ENCODE results near the gene RPL28.
A peak's percentile ranks its signal among the peaks of the same experiment; 100 is the strongest.

The RPL28 gene

GRCh38 chr19:55407800-55408532, 22.2 kb downstream of the RPL28 start (continued):
- TF ChIP-seq ZNF223 (tag by site-specific recombination; IDR thresholded peaks at IDR 0.05) (no peak), ZFP3 (tag by site-specific recombination; IDR thresholded peaks at IDR 0.05; ENCODE audit: low read depth) (no peak), ZNF362 (tag by site-specific recombination; IDR thresholded peaks at IDR 0.05) (no peak), GLI4 (tag by site-specific recombination; IDR thresholded peaks at IDR 0.05) (no peak), ZNF138 (tag by site-specific recombination; IDR thresholded peaks at IDR 0.05; ENCODE audit: borderline replicate concordance) (no peak), ZNF398 (tag by site-specific recombination; IDR thresholded peaks at IDR 0.05) (peak; percentile 94), ZNF132 (tag by site-specific recombination; IDR thresholded peaks at IDR 0.05; ENCODE audit: borderline replicate concordance) (no peak), ELK4 (IDR thresholded peaks at IDR 0.05; ENCODE audit: borderline replicate concordance, low read depth, low read length) (no peak; the same call in 1 of the 2 replicates), ZNF654 (tag by site-specific recombination; IDR thresholded peaks at IDR 0.05; ENCODE audit: low read depth) (no peak), YY1 (tag by site-specific recombination; IDR thresholded peaks at IDR 0.05) (no peak), ZNF184 (tag by site-specific recombination; IDR thresholded peaks at IDR 0.05) (no peak), ZBTB1 (tag by site-specific recombination; IDR thresholded peaks at IDR 0.05) (peak; percentile 70; the same call in 1 of the 2 replicates), ZNF280D (tag by site-specific recombination; IDR thresholded peaks at IDR 0.05) (no peak), ZNF549 (tag by site-specific recombination; IDR thresholded peaks at IDR 0.05) (no peak), ZNF768 (tag by site-specific recombination; IDR thresholded peaks at IDR 0.05) (no peak), ZFP69B (tag by site-specific recombination; IDR thresholded peaks at IDR 0.05) (peak; percentile 57; the same call in 1 of the 2 replicates), ZNF239 (tag by site-specific recombination; IDR thresholded peaks at IDR 0.05) (no peak), ZNF76 (tag by site-specific recombination; IDR thresholded peaks at IDR 0.05; ENCODE audit: borderline replicate concordance, low read depth) (peak; percentile 70; the same call in 1 of the 2 replicates), INSM2 (tag by site-specific recombination; IDR thresholded peaks at IDR 0.05) (peak; percentile 83), ZNF169 (tag by site-specific recombination; IDR thresholded peaks at IDR 0.05) (no peak), ZNF274 (IDR thresholded peaks at IDR 0.05; ENCODE audit: low read length) (no peak), ZNF274 (tag by site-specific recombination; IDR thresholded peaks at IDR 0.05; ENCODE audit: borderline replicate concordance) (no peak), ZNF112 (tag by site-specific recombination; IDR thresholded peaks at IDR 0.05) (no peak), BCL11B (tag by site-specific recombination; IDR thresholded peaks at IDR 0.05; ENCODE audit: low read depth) (0 out of 2 replicates have a peak, but pooled peaks have one; percentile 47), ZNF473 (tag by site-specific recombination; IDR thresholded peaks at IDR 0.05) (no peak), ZNF585B (tag by site-specific recombination; IDR thresholded peaks at IDR 0.05) (no peak), ZNF155 (tag by site-specific recombination; IDR thresholded peaks at IDR 0.05) (no peak), ZBTB8A (tag by site-specific recombination; IDR thresholded peaks at IDR 0.05) (peak; percentile 55), TCF7L2 (IDR thresholded peaks at IDR 0.05; ENCODE audit: borderline replicate concordance, low read depth, low read length) (no peak), ZNF174 (tag by site-specific recombination; IDR thresholded peaks at IDR 0.05) (no peak), ZNF133 (tag by site-specific recombination; IDR thresholded peaks at IDR 0.05) (no peak), ZBTB17 (tag by site-specific recombination; IDR thresholded peaks at IDR 0.05) (peak; percentile 52), ZNF560 (tag by site-specific recombination; IDR thresholded peaks at IDR 0.05; ENCODE audit: borderline replicate concordance) (no peak)
